ENCODE results near the gene CHST3. TPM values are rescaled to one million over a fixed set of nuclear protein-coding genes. Genes with fewer than 3 reads are reported as not detected.

CHST3 gene
- total RNA-seq, 1 donor from 2014 or later = 12.9 TPM

- Mint-ChIP-seq H3K27ac (peak overlapping the region; percentile 43), H3K36me3 (ENCODE audit: insufficient read depth) (peaks cover 4% of the 10 kb centered on the region), H3K9me3 (ENCODE audit: low read depth) (no peaks in the 10 kb centered on the region), H3K4me3 (ENCODE audit: low read depth) (no peak overlapping the region), H3K27me3 (no peaks in the 10 kb centered on the region), H3K4me1 (ENCODE audit: low read depth) (peaks cover 13% of the 10 kb centered on the region)
- DNase-seq (ENCODE audit: low spot score, unreplicated experiment) = no peak
- no peak for TF ChIP-seq CTCF (IDR thresholded peaks at IDR 0.05; ENCODE audit: unreplicated experiment)
Measured at GRCh38 chr10:72012796-72013195, 48.6 kb downstream of the CHST3 start.

GRCh38 chr10:72013202-72013945 is 49.2 kb downstream of the CHST3 start:
- Mint-ChIP-seq H3K4me1 (ENCODE audit: low read depth) (peaks cover 19% of the 10 kb centered on the region), H3K27me3 (no peaks in the 10 kb centered on the region), H3K4me3 (ENCODE audit: low read depth) (no peak overlapping the region), H3K9me3 (ENCODE audit: low read depth) (no peaks in the 10 kb centered on the region), H3K36me3 (ENCODE audit: insufficient read depth) (peaks cover 4% of the 10 kb centered on the region), H3K27ac (peak overlapping the region; percentile 43)
- no peak for DNase-seq (ENCODE audit: low spot score, unreplicated experiment)
- TF ChIP-seq CTCF (IDR thresholded peaks at IDR 0.05; ENCODE audit: unreplicated experiment) = no peak

GRCh38 chr10:72014197-72014596 is 50.0 kb downstream of the CHST3 start:
- no peak overlapping the region for H3K27ac Mint-ChIP-seq
- no peaks in the 10 kb centered on the region for H3K9me3 Mint-ChIP-seq (ENCODE audit: low read depth)
- H3K4me1 Mint-ChIP-seq (ENCODE audit: low read depth) = peaks cover 17% of the 10 kb centered on the region
- H3K4me3 Mint-ChIP-seq (ENCODE audit: low read depth) = no peak overlapping the region
- H3K36me3 Mint-ChIP-seq (ENCODE audit: insufficient read depth) = no peaks in the 10 kb centered on the region
- H3K27me3 Mint-ChIP-seq = no peaks in the 10 kb centered on the region
- DNase-seq (ENCODE audit: low spot score, unreplicated experiment) = no peak
- no peak for TF ChIP-seq CTCF (IDR thresholded peaks at IDR 0.05; ENCODE audit: unreplicated experiment)

GRCh38 chr10:72014785-72015480 is 50.7 kb downstream of the CHST3 start:
- no peak for TF ChIP-seq CTCF (IDR thresholded peaks at IDR 0.05; ENCODE audit: unreplicated experiment)
- H3K27me3 Mint-ChIP-seq = no peaks in the 10 kb centered on the region
- no peak for DNase-seq (ENCODE audit: low spot score, unreplicated experiment)
- no peak overlapping the region for H3K27ac Mint-ChIP-seq
- H3K36me3 Mint-ChIP-seq (ENCODE audit: insufficient read depth) = no peaks in the 10 kb centered on the region
- no peaks in the 10 kb centered on the region for H3K9me3 Mint-ChIP-seq (ENCODE audit: low read depth)
- no peak overlapping the region for H3K4me3 Mint-ChIP-seq (ENCODE audit: low read depth)
- peaks cover 13% of the 10 kb centered on the region for H3K4me1 Mint-ChIP-seq (ENCODE audit: low read depth)

GRCh38 chr10:72015841-72016240 is 51.6 kb downstream of the CHST3 start:
- no peaks in the 10 kb centered on the region for H3K27me3 Mint-ChIP-seq
- H3K36me3 Mint-ChIP-seq (ENCODE audit: insufficient read depth) = no peaks in the 10 kb centered on the region
- H3K27ac Mint-ChIP-seq = no peak overlapping the region
- peaks cover 13% of the 10 kb centered on the region for H3K4me1 Mint-ChIP-seq (ENCODE audit: low read depth)
- no peak for TF ChIP-seq CTCF (IDR thresholded peaks at IDR 0.05; ENCODE audit: unreplicated experiment)
- H3K4me3 Mint-ChIP-seq (ENCODE audit: low read depth) = no peak overlapping the region
- no peaks in the 10 kb centered on the region for H3K9me3 Mint-ChIP-seq (ENCODE audit: low read depth)
- DNase-seq (ENCODE audit: low spot score, unreplicated experiment) = no peak

Measured in progenitor cell of endocrine pancreas (in vitro differentiated cells).